Fibroblast of villous mesenchyme (primary cell): ENCODE measurements around the gene HMCN1. TPM values are rescaled to one million over a fixed set of nuclear protein-coding genes. Genes with fewer than 3 reads are reported as not detected.
"Not testable (repeated sequence)": the region's sequence is repeated elsewhere in the genome, so short reads cannot be mapped to it uniquely, and the experiment has no call there.

Experiments used
- DNase-seq: peaks from one replicate; pipeline ENCODE4 v3.0.0-alpha.2; 2010; ENCODE audit warnings: low read depth
- H3K4me3 ChIP-seq: 2 replicates; pipeline ENCODE4 v1.5.1; 2011; ENCODE audit warnings: low read depth, mild to moderate bottlenecking, low read length
- total RNA-seq: library from RNA; depleted of rRNA; stranded (reverse); fragments of >200 nt; gene quantifications from 2 replicates; pipeline ENCODE4 v1.2.3, GENCODE V29; 2012
- TF ChIP-seq, protein P1 (sequence below): IDR thresholded peaks from 2 replicates; pipeline ENCODE4 v1.5.1; 2012; ENCODE audit warnings: low read depth, mild to moderate bottlenecking, low read length; ENCODE audit not compliant: insufficient read depth

HMCN1 gene
- total RNA-seq, 1 donor: 5.2 TPM

DNA sequence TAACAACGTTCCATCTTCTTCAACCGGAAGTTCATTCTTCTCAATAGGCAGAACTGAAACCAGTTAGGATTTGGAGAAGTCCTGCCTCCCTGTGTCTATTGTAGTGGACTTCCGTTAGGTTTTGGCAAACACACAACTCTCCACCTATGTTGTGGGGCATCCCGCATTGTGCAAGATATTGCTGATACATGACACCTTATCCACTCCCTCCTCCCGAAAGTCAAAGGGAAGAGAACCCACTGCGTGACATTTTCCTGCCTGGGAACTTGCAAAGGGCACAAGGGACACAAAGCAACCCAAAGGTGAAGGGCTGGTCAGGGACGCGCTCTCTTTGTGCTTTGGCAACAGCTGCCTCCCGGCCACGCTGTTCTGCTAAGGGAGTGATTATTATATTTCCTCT is 476.1 kb downstream of the HMCN1 start:
- no peak for DNase-seq
- TF ChIP-seq, protein P1, sequence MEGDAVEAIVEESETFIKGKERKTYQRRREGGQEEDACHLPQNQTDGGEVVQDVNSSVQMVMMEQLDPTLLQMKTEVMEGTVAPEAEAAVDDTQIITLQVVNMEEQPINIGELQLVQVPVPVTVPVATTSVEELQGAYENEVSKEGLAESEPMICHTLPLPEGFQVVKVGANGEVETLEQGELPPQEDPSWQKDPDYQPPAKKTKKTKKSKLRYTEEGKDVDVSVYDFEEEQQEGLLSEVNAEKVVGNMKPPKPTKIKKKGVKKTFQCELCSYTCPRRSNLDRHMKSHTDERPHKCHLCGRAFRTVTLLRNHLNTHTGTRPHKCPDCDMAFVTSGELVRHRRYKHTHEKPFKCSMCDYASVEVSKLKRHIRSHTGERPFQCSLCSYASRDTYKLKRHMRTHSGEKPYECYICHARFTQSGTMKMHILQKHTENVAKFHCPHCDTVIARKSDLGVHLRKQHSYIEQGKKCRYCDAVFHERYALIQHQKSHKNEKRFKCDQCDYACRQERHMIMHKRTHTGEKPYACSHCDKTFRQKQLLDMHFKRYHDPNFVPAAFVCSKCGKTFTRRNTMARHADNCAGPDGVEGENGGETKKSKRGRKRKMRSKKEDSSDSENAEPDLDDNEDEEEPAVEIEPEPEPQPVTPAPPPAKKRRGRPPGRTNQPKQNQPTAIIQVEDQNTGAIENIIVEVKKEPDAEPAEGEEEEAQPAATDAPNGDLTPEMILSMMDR: no peak

GRCh38 chr1:186211583-186211982 is 477.4 kb downstream of the HMCN1 start:
- H3K4me3 ChIP-seq, DNase-seq: not testable (repeated sequence)

More for the DNA sequence above, 476.1 kb downstream of the HMCN1 start:
- no peak overlapping the region for H3K4me3 ChIP-seq

DNA sequence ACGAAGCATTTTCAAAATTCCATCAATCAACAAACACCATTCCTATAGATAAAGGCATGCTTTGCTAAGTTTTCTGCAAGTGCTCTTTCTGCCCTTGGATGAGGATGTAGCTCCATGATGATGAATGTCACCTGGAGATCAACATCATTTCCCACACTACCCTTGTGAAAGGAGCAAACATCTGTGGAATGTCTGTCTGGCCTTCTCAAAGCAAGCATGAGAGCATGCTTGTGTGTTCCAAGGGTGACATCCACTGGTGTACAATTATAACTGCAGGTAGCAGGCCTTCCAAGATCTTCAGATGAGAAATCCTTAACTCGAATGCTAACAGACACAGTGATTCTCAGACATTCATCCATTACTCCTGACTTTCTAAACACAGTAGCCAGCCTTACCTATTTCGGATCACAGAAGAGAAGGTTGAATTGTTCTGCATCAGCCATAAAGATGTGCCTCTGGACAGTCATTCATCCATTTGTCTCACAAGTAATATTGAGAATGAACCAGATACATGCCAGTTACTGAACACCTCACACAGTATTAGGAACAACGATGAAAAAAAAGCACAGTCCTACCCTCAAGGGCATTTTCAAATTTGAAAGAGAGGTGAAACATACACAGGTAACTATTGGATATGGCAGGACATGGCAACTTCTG is 478.5 kb downstream of the HMCN1 start:
- H3K4me3 ChIP-seq: no peak overlapping the region
- DNase-seq: peak; percentile 89
- TF ChIP-seq, protein P1: peak; percentile 93

- DNase-seq: no peak
- TF ChIP-seq, protein P1: no peak
- H3K4me3 ChIP-seq: no peak overlapping the region
Observed at GRCh38 chr1:186213225-186213607, 479.0 kb downstream of the HMCN1 start.

GRCh38 chr1:186214791-186215190 is 480.6 kb downstream of the HMCN1 start:
- no peak overlapping the region for H3K4me3 ChIP-seq
- TF ChIP-seq, protein P1: no peak
- no peak for DNase-seq

DNA sequence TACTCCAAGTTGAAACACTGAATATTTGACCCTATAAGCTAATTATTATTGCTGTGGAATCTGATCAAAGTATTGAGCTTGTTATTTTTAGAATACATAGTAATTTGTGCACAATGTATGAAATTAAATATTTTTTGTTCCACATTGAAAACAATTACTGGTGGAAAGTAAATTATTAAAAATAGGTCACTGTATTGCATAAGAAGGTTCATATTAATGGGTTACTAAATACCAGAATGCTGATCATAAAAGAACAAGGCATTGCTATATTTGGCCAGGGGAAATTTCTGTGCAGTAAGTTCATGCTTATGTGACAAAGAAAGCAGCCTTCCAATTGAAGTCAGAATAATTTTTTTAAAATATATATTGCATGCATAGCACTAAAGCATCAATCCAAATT is 481.4 kb downstream of the HMCN1 start:
- no peak for DNase-seq
- TF ChIP-seq, protein P1: no peak
- no peak overlapping the region for H3K4me3 ChIP-seq

DNA sequence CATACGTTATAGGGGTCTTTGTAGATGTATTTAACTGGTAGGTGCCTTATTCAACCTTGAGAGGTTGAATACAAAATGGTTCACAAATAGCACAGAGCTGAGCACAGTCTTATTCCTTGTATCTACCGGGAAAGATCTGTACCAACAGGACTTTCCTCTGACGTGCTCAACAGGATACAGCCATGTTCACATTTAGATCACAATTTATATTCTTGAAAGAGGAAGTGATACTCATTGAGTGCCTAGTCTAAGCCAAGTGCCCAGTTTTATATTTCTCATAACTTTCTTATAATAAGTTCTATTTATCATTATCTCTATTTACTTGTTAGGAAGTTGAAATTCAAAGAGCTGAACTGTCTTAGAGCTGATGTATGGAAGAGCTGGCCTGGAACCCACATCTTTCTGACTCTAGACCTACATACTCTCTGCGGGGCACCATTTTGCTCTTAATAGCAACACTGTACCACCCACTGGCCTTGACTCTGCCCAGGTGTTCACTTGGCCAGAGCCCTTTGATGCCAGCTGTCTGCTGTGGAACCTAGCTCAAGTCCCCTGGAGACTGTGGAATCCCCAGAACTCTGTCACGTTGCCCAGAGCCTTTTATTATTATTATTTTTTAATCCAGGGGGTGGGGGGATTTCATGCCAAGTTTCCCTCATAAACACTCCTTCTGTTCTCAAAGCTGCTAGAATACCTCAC is 484.6 kb downstream of the HMCN1 start:
- H3K4me3 ChIP-seq: no peak overlapping the region
- no peak for DNase-seq

More for the DNA sequence above, 484.6 kb downstream of the HMCN1 start:
- TF ChIP-seq, protein P1: no peak
